Subcutaneous adipose tissue (tissue), 4 donors: ENCODE results near the gene CCDC194. TPM values are rescaled to one million over a fixed set of nuclear protein-coding genes. Genes with fewer than 3 reads are reported as not detected.

Source experiments
- total RNA-seq, 4 donors: library from RNA; depleted of rRNA; stranded (reverse); fragments of >200 nt; gene quantifications; one replicate each; pipeline ENCODE4 v1.1.0, GENCODE V29; 2016
- TF ChIP-seq, protein P1 (sequence below): fragments of 450-650 bp; IDR thresholded peaks from one replicate; pipeline ENCODE4 v1.5.1; 2016; ENCODE audit warnings: low read depth, mild to moderate bottlenecking, control low read depth, antibody characterized with exemption, moderate library complexity

The CCDC194 gene
- total RNA-seq, 4 donors from 2014 or later, result not detected

DNA sequence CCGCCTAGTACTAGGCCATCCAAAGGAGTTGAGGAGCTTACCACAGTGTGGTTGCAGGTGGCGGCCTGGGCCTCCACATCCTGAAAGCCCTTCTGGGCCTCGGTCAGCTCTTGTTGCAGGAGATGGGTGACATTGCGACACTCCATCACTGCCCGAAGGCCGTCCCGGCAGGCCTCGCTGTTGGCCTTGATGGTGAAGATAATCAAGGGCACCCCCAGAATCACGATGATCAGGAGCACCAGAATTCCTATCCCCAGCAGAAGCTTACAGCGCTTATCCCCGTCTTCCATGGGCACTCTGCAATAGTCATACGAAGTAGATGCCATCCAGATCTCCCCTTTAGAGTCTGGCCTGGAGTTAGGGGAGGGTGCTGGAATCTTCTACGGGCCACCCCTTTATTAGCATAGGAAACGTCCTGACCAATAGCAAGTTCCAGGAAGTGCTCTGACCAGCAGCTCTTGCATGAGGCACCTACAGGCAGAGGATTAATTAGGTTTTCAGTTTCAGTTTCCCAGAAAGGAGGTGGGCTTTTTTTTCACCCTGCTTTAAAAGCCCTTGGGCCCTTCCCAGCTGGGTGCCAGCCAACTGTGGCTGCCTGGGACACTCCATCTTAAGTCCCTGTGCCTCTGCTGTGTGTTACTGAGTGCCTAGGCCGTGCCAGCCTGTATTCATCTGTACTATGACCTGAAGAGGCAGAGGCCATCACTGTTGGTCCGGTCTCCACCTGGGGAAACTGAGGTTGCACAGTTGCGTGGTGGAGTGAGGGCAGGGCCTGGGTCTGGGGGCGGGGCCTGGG, 11.5 kb upstream of the CCDC194 start, which contains the start of gene BST2:
TSS of gene BST2 (minus strand) at position 381 of the 796 bp plus-strand sequence. CDS start at position 326, 55 bp downstream.
- TF ChIP-seq, protein P1, sequence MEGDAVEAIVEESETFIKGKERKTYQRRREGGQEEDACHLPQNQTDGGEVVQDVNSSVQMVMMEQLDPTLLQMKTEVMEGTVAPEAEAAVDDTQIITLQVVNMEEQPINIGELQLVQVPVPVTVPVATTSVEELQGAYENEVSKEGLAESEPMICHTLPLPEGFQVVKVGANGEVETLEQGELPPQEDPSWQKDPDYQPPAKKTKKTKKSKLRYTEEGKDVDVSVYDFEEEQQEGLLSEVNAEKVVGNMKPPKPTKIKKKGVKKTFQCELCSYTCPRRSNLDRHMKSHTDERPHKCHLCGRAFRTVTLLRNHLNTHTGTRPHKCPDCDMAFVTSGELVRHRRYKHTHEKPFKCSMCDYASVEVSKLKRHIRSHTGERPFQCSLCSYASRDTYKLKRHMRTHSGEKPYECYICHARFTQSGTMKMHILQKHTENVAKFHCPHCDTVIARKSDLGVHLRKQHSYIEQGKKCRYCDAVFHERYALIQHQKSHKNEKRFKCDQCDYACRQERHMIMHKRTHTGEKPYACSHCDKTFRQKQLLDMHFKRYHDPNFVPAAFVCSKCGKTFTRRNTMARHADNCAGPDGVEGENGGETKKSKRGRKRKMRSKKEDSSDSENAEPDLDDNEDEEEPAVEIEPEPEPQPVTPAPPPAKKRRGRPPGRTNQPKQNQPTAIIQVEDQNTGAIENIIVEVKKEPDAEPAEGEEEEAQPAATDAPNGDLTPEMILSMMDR, result no peak

GRCh38 chr19:17404621-17405249, 10.7 kb upstream of the CCDC194 start:
- TF ChIP-seq, protein P1, result no peak

GRCh38 chr19:17404015-17404414, 10.0 kb upstream of the CCDC194 start:
- TF ChIP-seq, protein P1, result no peak

DNA sequence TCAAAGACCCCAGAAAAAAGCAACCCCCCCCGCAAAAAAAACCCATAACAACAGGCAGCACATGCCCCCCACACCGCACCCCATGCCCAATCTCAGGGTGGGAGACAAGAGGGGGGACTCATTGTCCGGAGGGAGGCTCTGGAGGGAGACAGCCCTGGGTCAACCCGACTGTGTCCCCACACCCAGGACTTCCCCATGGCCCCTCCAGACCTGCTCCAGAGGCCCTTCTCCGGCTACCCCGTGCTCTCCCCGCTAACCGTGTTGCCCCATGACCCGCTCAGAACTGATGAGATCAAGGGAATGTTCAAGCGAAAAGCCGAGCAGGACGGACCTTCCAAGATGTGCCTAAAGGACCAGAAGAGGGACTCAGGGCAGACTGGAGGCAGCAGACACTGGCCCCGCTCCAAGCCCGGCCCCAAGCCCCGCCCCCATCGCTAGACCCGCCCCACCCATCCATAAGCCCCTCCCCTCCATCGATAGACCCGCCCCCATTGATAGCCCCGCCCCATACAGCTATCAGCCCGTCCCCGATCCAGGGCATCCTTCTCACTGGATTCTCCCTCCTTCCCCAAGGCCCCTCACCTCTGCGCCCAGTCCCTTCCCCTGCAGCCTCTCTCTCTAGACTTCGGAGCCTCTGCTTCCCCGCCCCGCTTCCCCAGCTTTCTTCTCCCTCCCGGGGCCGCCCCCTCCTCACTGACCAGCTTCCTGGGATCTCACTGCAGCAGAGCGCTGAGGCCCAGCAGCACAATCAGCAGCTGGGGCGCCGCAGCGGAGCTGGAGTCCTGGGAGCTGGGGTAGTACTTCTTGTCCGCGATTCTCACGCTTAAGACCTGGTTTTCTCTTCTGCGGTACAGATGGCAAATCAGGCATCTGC, 9.2 kb upstream of the CCDC194 start:
- TF ChIP-seq, protein P1, result no peak

DNA sequence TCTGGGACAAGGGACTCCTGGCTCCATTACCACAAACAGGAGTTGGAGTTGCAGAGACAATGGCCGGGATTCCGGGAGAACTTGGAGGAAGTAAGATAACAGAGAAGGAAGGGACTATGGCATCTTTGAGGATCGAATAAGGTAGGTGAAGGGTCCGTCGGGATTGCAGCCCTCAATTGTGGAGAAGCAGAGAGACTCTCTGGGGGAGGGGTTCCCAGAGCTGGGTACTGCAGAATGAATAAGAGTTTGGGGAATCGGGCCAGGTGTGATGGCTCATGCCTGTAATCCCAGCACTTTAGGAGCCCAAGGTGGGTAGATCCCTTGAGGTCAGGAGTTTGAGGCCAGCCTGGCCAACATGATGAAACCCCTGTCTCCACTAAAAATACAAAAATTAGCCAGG, 7.6 kb upstream of the CCDC194 start:
- TF ChIP-seq, protein P1, result no peak

DNA sequence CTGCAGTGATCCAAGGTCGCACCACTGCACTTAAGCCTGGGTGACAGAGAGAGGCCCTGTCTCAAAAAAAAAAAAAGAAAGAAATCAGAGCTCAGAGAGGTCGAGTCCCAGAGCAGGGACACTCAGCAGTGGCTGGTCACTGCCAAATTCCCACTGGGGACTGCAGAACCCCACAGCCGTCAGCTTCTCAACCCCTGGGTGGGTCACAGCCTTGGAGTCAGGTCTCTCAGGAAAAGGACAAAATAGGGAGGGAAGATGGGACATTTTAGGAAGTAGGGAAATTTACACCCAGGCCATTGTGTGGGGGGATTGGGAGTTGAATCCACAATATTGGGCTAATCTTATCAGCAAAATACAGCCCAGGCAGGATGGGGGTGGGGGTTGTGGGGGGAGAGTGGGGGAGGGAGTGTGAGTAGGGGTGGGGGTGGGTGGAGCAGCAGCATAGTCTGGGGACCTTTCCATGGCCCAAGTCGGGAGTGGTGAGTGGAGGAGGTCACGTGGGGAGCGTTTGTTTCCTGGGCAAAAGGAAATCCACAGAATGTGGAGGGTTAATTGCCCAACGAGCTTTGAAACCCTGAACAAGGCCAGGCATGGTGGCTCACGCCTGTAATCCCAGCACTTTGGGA, 5.0 kb upstream of the CCDC194 start:
- TF ChIP-seq, protein P1, result no peak
